Suprapubic skin (tissue), 4 donors: ENCODE measurements around the gene DNM3. TPM values are rescaled to one million over a fixed set of nuclear protein-coding genes. Genes with fewer than 3 reads are reported as not detected.

Experiments
- DNase-seq, 2 donors: peaks; one replicate each; pipeline ENCODE4 v3.0.0-alpha.2; 2019; ENCODE audit warnings: low spot score in 2 of 2
- H3K27ac ChIP-seq: fragments of 200-600 bp; sonication (generic); one replicate; pipeline ENCODE4 v1.5.1; 2019
- H3K27me3 ChIP-seq: fragments of 200-600 bp; sonication (generic); one replicate; pipeline ENCODE4 v1.5.1; 2019
- H3K36me3 ChIP-seq: fragments of 200-600 bp; sonication (generic); one replicate; pipeline ENCODE4 v1.5.1; 2019
- H3K4me1 ChIP-seq: fragments of 200-600 bp; sonication (generic); one replicate; pipeline ENCODE4 v1.5.1; 2019
- H3K4me3 ChIP-seq: fragments of 200-600 bp; sonication (generic); one replicate; pipeline ENCODE4 v1.5.1; 2019; ENCODE audit warnings: mild to moderate bottlenecking
- H3K9me3 ChIP-seq: fragments of 200-600 bp; sonication (generic); one replicate; pipeline ENCODE4 v1.5.1; 2019
- EP300 ChIP-seq: sonication (generic); formaldehyde crosslinking; IDR thresholded peaks from one replicate; pipeline ENCODE4 v1.6.1; 2017; ENCODE audit warnings: antibody characterized with exemption
- POLR2A ChIP-seq, 2 donors: fragments of 450-650 bp; IDR thresholded peaks; one replicate each; pipeline ENCODE4 v1.6.1; 2017; ENCODE audit warnings: antibody characterized with exemption in 2 of 2, mild to moderate bottlenecking in 2 of 2, moderate library complexity in 2 of 2
- POLR2AphosphoS5 ChIP-seq, 3 donors: sonication (generic); formaldehyde crosslinking; IDR thresholded peaks; one replicate each; pipeline ENCODE4 v1.6.1; 2017; ENCODE audit warnings: antibody characterized with exemption in 3 of 3
- WGBS: methylation state at CpG from one replicate; pipeline ENCODE4 v1.1.5; 2018; 5-methylcytosine and 5-hydroxymethylcytosine counted together
- total RNA-seq, 4 donors: library from RNA; depleted of rRNA; stranded (reverse); fragments of >200 nt; gene quantifications; one replicate each; pipeline ENCODE4 v1.1.0, GENCODE V29; 2016
- TF ChIP-seq, protein P1 (sequence below), 2 donors: fragments of 200-600 bp in 1 of 2; fragments of 450-650 bp in 1 of 2; sonication (generic) in 1 of 2; IDR thresholded peaks; one replicate each; pipeline ENCODE4 v1.5.1; 2016 to 2019; ENCODE audit warnings: antibody characterized with exemption in 2 of 2, mild to moderate bottlenecking in 1 of 2, moderate library complexity in 1 of 2

DNM3 gene
- total RNA-seq, 4 donors from 2014 or later = 1.6 to 11.7 (median 3.7) TPM

DNA sequence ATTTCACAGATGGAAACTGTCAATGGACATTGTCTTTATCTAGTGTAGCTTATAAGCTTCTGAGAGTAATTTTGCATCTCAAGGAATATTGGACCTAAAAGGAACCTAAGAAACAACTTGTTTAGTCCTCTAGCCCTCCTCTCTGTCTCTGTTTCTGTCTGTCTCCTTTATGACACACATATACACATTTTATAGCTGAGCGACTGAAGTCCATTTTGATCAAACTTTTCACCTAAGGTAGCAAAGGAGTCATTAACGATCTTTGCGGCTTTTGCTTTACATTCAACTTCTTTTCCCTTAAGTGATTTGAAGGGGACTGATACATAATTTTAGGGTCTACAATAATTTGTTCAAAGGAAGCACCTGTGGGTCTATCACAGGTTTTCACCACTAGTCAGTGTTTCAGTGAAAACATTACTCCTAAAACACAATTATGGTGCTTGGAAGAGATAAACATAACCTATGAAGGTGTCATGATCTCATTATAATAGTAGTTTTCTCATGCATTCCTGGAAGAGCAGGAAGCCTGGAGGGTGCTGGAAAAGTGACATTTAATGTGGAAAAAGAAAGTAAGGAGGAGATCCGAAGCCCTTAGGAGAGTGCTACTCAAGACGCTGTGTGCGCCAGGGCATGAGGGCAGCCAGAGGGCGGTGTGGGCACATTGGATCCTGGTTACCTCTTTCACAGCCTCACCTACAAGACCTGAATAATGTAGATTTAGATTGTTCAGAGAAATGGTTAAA, 248.6 kb downstream of the DNM3 start:
- Histone ChIP-seq H3K4me3 (no peak overlapping the region), H3K27me3 (no peaks in the 10 kb centered on the region), H3K27ac (no peak overlapping the region), H3K4me1 (peaks cover 4% of the 10 kb centered on the region), H3K9me3 (no peaks in the 10 kb centered on the region), H3K36me3 (no peaks in the 10 kb centered on the region)
- TF ChIP-seq, protein P1, sequence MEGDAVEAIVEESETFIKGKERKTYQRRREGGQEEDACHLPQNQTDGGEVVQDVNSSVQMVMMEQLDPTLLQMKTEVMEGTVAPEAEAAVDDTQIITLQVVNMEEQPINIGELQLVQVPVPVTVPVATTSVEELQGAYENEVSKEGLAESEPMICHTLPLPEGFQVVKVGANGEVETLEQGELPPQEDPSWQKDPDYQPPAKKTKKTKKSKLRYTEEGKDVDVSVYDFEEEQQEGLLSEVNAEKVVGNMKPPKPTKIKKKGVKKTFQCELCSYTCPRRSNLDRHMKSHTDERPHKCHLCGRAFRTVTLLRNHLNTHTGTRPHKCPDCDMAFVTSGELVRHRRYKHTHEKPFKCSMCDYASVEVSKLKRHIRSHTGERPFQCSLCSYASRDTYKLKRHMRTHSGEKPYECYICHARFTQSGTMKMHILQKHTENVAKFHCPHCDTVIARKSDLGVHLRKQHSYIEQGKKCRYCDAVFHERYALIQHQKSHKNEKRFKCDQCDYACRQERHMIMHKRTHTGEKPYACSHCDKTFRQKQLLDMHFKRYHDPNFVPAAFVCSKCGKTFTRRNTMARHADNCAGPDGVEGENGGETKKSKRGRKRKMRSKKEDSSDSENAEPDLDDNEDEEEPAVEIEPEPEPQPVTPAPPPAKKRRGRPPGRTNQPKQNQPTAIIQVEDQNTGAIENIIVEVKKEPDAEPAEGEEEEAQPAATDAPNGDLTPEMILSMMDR (IDR thresholded peaks at IDR 0.05) = peak in 1 of 2 donors; percentile 54
- no peak for TF ChIP-seq EP300
- no peak for TF ChIP-seq POLR2AphosphoS5 (IDR thresholded peaks at IDR 0.05)
- TF ChIP-seq POLR2A (IDR thresholded peaks at IDR 0.05) = no peak
- WGBS = 55% methylated on average over 7 of the region's 7 CpGs
- no peak for DNase-seq

DNA sequence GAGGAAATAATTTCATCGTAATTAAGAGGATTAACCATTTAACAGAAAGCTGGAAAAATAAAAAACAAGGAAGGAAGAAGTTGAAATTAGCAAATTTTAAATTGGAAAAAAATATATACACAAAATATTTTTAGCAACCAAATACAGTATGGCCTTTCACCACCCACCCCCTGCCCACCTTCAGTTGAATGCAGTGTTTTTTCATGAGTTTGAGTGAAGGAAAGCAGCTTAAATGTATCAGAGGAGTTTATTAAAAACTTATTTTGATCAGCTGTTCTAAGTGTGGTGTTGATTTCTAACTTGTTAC, 249.2 kb downstream of the DNM3 start:
- Histone ChIP-seq H3K36me3 (no peaks in the 10 kb centered on the region), H3K9me3 (no peaks in the 10 kb centered on the region), H3K4me1 (peaks cover 4% of the 10 kb centered on the region), H3K4me3 (no peak overlapping the region), H3K27me3 (no peaks in the 10 kb centered on the region), H3K27ac (no peak overlapping the region)
- no peak for DNase-seq
- 15% methylated on average over 1 of the region's 1 CpG for WGBS
- TF ChIP-seq POLR2A (IDR thresholded peaks at IDR 0.05) = no peak
- TF ChIP-seq, protein P1 (IDR thresholded peaks at IDR 0.05) = no peak
- no peak for TF ChIP-seq EP300

DNA sequence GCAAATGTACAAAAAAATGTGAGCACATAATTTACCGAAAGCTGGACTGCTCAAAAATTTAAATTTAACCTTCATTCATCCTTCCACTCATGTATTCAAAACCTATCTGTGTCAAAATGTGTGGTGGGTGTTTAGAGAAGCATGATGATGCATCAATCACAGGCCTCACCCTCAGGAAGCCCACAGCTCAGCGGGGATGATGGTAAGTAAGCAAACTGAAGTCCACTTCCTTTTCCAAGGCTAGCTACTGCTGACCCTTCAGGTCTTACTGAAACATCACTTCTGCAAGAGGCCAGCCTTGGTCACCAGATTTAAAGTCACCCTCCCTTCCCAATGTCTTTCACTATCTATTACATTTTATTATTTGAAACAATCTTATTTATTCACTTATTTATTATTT, 254.5 kb downstream of the DNM3 start:
- Histone ChIP-seq H3K9me3 (no peaks in the 10 kb centered on the region), H3K4me1 (no peaks in the 10 kb centered on the region), H3K4me3 (no peak overlapping the region), H3K36me3 (no peaks in the 10 kb centered on the region), H3K27ac (no peak overlapping the region), H3K27me3 (no peaks in the 10 kb centered on the region)
- WGBS = 85% methylated on average over 2 of the region's 2 CpGs
- DNase-seq = no peak
- no peak for TF ChIP-seq POLR2A (IDR thresholded peaks at IDR 0.05)
- TF ChIP-seq, protein P1 (IDR thresholded peaks at IDR 0.05) = no peak
- TF ChIP-seq EP300 = no peak
- no peak for TF ChIP-seq POLR2AphosphoS5 (IDR thresholded peaks at IDR 0.05)

DNA sequence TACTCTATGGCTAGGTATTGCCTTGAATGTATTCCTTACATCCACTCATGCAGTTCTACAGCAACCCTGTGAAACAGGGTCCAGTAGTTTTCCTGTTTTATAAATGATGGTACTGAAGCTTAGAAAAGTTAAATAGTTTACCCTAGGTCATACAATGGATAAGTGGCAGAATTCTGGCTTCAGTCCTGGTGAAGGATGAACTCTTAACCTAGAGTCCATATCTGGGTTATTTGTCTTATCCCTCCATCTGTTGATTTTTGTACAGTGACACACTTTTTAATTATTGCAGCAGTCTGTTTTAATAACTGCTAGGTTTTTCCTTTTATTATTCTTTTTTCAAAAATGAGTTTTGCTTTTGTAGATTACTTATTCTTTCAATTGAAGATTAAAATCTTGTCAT, 263.9 kb downstream of the DNM3 start:
- TF ChIP-seq, protein P1 (IDR thresholded peaks at IDR 0.05) = no peak
- H3K9me3 ChIP-seq = no peaks in the 10 kb centered on the region
- DNase-seq = no peak
- H3K4me3 ChIP-seq = no peak overlapping the region
- H3K27ac ChIP-seq = no peak overlapping the region
- no peaks in the 10 kb centered on the region for H3K36me3 ChIP-seq
- H3K27me3 ChIP-seq = no peaks in the 10 kb centered on the region
- peaks cover 6% of the 10 kb centered on the region for H3K4me1 ChIP-seq

DNA sequence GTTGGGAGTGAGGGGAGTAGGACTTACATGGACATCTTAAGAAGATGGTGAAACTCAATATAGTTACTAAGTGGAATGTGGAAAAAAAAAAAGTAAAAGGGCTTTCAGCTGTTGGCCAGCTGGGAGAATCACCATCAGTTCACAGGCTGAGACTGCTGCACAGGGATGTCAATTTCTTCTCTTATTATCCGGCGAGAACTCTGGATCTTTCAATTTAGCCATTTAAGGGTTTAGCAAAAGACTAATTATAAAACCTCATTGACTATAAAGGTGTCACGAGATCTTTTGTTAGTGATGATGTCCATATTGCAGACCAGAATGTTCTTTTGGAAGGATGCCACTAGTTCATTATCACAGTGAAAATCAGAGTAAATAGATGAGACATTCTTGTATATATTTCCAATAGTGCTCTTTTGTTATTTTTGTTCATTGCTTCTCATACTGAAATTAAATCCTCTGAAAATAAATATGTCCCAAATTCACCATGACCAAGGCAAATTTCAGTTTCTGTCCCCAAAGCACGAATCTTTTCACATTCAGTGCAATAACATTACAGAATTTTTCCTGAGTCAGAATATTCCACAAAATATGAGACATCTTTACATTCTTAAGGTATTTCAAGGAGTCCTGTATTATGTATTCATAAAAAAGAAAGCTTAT, 266.1 kb downstream of the DNM3 start:
- no peak for TF ChIP-seq EP300
- TF ChIP-seq, protein P1 (IDR thresholded peaks at IDR 0.05) = no peak
- TF ChIP-seq POLR2A (IDR thresholded peaks at IDR 0.05) = no peak
- TF ChIP-seq POLR2AphosphoS5 (IDR thresholded peaks at IDR 0.05) = no peak
- 83% methylated on average over 4 of the region's 4 CpGs for WGBS

More for the DNA sequence above, 266.1 kb downstream of the DNM3 start:
- DNase-seq = no peak
- H3K4me3 ChIP-seq = no peak overlapping the region
- H3K4me1 ChIP-seq = peaks cover 6% of the 10 kb centered on the region
- no peak overlapping the region for H3K27ac ChIP-seq
- H3K9me3 ChIP-seq = no peaks in the 10 kb centered on the region
- no peaks in the 10 kb centered on the region for H3K36me3 ChIP-seq
- no peaks in the 10 kb centered on the region for H3K27me3 ChIP-seq
